Neuronal stem cell (in vitro differentiated cells): ENCODE results near the gene TEKT2.

ENCODE experiments used
- DNase-seq: peaks from one replicate; pipeline ENCODE4 v3.0.0-alpha.2; 2013; ENCODE audit warnings: low spot score
- H2AFZ ChIP-seq: one replicate; pipeline ENCODE4 v1.6.1; 2013; ENCODE audit warnings: mild to moderate bottlenecking, low read length, inconsistent platforms
- H2AK5ac ChIP-seq: 2 replicates; pipeline ENCODE4 v1.6.1; 2013; ENCODE audit warnings: low read depth, mild to moderate bottlenecking, inconsistent platforms, low read length, moderate library complexity, mixed read lengths
- H2BK120ac ChIP-seq: 2 replicates; pipeline ENCODE4 v1.6.1; 2013; ENCODE audit warnings: low read depth, mild to moderate bottlenecking, inconsistent platforms, low read length, moderate library complexity, mixed read lengths
- H2BK12ac ChIP-seq: one replicate; pipeline ENCODE4 v1.6.1; 2013; ENCODE audit warnings: low read length, inconsistent platforms
- H2BK15ac ChIP-seq: 2 replicates; pipeline ENCODE4 v1.6.1; 2013; ENCODE audit warnings: mild to moderate bottlenecking, low read length, inconsistent platforms, mixed read lengths
- H2BK5ac ChIP-seq: one replicate; pipeline ENCODE4 v1.6.1; 2013; ENCODE audit warnings: inconsistent platforms, mild to moderate bottlenecking, low read length, moderate library complexity
- H3K14ac ChIP-seq: one replicate; pipeline ENCODE4 v1.6.1; 2013; ENCODE audit warnings: low read length, inconsistent platforms
- H3K18ac ChIP-seq: 2 replicates; pipeline ENCODE4 v1.6.1; 2013; ENCODE audit warnings: low read length, inconsistent platforms
- H3K23ac ChIP-seq: 2 replicates; pipeline ENCODE4 v1.6.1; 2013; ENCODE audit warnings: low read depth, mild to moderate bottlenecking, mixed read lengths, low read length, inconsistent platforms; ENCODE audit not compliant: poor library complexity
- H3K27ac ChIP-seq: replicated peaks from 3 replicates; pipeline ENCODE4 v1.5.1; 2013; ENCODE audit warnings: low read length, inconsistent platforms
- H3K27me3 ChIP-seq, 3 experiments: 2 replicates each; pipeline ENCODE4 v1.6.1; 2013; ENCODE audit warnings: low read length in 3 of 3, mild to moderate bottlenecking in 2 of 3, inconsistent platforms in 1 of 3, low read depth in 1 of 3, mixed read lengths in 1 of 3, moderate library complexity in 1 of 3; ENCODE audit not compliant: control insufficient read depth in 3 of 3, insufficient read depth in 3 of 3
- H3K36me3 ChIP-seq, 2 donors: replicated peaks in 1 of 2; 2 replicates each; pipeline ENCODE4 v1.6.1; 2013; ENCODE audit warnings: low read length in 2 of 2; ENCODE audit not compliant: control insufficient read depth in 2 of 2, insufficient read depth in 2 of 2
- H3K4ac ChIP-seq: 2 replicates; pipeline ENCODE4 v1.6.1; 2013; ENCODE audit warnings: inconsistent platforms, mild to moderate bottlenecking, low read length, moderate library complexity
- H3K4me1 ChIP-seq, 2 donors: 1 replicate in 1 of 2; 2 replicates in 1 of 2; pipeline ENCODE4 v1.6.1; 2013; ENCODE audit warnings: low read length in 2 of 2, low read depth in 1 of 2; ENCODE audit not compliant: control insufficient read depth in 2 of 2, insufficient read depth in 1 of 2
- H3K4me2 ChIP-seq: one replicate; pipeline ENCODE4 v1.6.1; 2013; ENCODE audit warnings: mild to moderate bottlenecking, low read length, inconsistent platforms; ENCODE audit not compliant: insufficient read depth, poor library complexity, severe bottlenecking
- H3K4me3 ChIP-seq, 2 donors: 2 replicates each; pipeline ENCODE4 v1.5.1; 2013; ENCODE audit warnings: low read length in 2 of 2, mild to moderate bottlenecking in 2 of 2, inconsistent platforms in 1 of 2, moderate library complexity in 1 of 2
- H3K79me1 ChIP-seq: one replicate; pipeline ENCODE4 v1.6.1; 2013; ENCODE audit warnings: low read depth, mild to moderate bottlenecking, inconsistent platforms, low read length, moderate library complexity
- H3K9ac ChIP-seq: one replicate; pipeline ENCODE4 v1.6.1; 2013; ENCODE audit warnings: mild to moderate bottlenecking, low read depth, low read length, inconsistent platforms; ENCODE audit not compliant: poor library complexity
- H3K9me3 ChIP-seq, 2 donors: replicated peaks in 1 of 2; 2 replicates each; pipeline versions ENCODE3 to v1.6.1; 2013; ENCODE audit warnings: low read length in 2 of 2, mild to moderate bottlenecking in 2 of 2, inconsistent platforms in 1 of 2, low read depth in 1 of 2, mixed read lengths in 1 of 2, moderate library complexity in 1 of 2; ENCODE audit not compliant: control insufficient read depth in 2 of 2, insufficient read depth in 1 of 2
- H4K8ac ChIP-seq: one replicate; pipeline ENCODE4 v1.6.1; 2013; ENCODE audit warnings: low read depth, mild to moderate bottlenecking, inconsistent platforms, low read length, moderate library complexity
- H4K91ac ChIP-seq: one replicate; pipeline ENCODE4 v1.6.1; 2013; ENCODE audit warnings: low read length, low read depth, mild to moderate bottlenecking, inconsistent platforms; ENCODE audit not compliant: poor library complexity
- WGBS, 2 donors: extraction: QIAGEN DNeasy Blood & Tissue Kit; methylation state at CpG; one replicate each; pipeline ENCODE4 v1.1.7; 2013; ENCODE audit warnings: missing lambda C conversion rate in 2 of 2, mixed read lengths in 1 of 2; ENCODE audit not compliant: insufficient read length in 2 of 2, insufficient replicate concordance in 1 of 2; ENCODE audit errors: extremely low coverage in 2 of 2; 5-methylcytosine and 5-hydroxymethylcytosine counted together

Gene TEKT2

GRCh38 chr1:36125129-36125991 lies 41.5 kb downstream of the TEKT2 start, which contains the start of gene COL8A2:
COL8A2 (minus strand) TSS chr1:36125222; CDS start chr1:36100242, 24,980 bp downstream.
- no peak within 1 kb of the TSS for H3K4ac ChIP-seq
- H2BK5ac ChIP-seq: peak within 1 kb of the TSS; percentile 29
- peak within 1 kb of the TSS; percentile 63 for H3K9ac ChIP-seq
- DNase-seq: no peak
- peak within 1 kb of the TSS in 1 of 2 donors; percentile 21 for H3K4me3 ChIP-seq
- H3K18ac ChIP-seq: peak within 1 kb of the TSS; percentile 50
- no peak within 1 kb of the TSS for H4K91ac ChIP-seq
- H2AK5ac ChIP-seq: peak within 1 kb of the TSS; percentile 63
- no peaks in the 10 kb centered on the region for H3K79me1 ChIP-seq
- H3K14ac ChIP-seq: no peak within 1 kb of the TSS
- no peak within 1 kb of the TSS for H4K8ac ChIP-seq
- peak within 1 kb of the TSS; percentile 54 for H2BK15ac ChIP-seq
- WGBS, 2 donors: no CpG with 5 or more reads among the region's 77 CpGs
- H2AFZ ChIP-seq: peak within 1 kb of the TSS; percentile 80
- H3K9me3 ChIP-seq: peaks cover 0 to 3% of the 10 kb centered on the region in 2 donors
- peak within 1 kb of the TSS; percentile 89 for H2BK120ac ChIP-seq
- H3K23ac ChIP-seq: peak within 1 kb of the TSS; percentile 80
- no peak within 1 kb of the TSS for H2BK12ac ChIP-seq
- no peaks in the 10 kb centered on the region for H3K36me3 ChIP-seq
- no peak within 1 kb of the TSS for H3K27ac ChIP-seq
- peaks cover 19 to 57% (median 46%) of the 10 kb centered on the region in 3 experiments for H3K27me3 ChIP-seq
- peak within 1 kb of the TSS; percentile 73 for H3K4me2 ChIP-seq
- H3K4me1 ChIP-seq: peaks cover 6 to 8% of the 10 kb centered on the region in 2 donors

- Histone ChIP-seq H3K9ac (peak overlapping the region; percentile 76), H3K4ac (peak overlapping the region; percentile 71), H3K4me2 (no peak overlapping the region), H3K79me1 (no peaks in the 10 kb centered on the region), H2BK12ac (peak overlapping the region; percentile 63), H3K36me3 (no peaks in the 10 kb centered on the region), H3K27me3 (peaks cover 19 to 57% (median 46%) of the 10 kb centered on the region in 3 experiments), H2BK120ac (peak overlapping the region; percentile 43), H3K23ac (peak overlapping the region; percentile 99), H2AFZ (no peak overlapping the region), H2AK5ac (no peak overlapping the region), H4K8ac (peak overlapping the region; percentile 59), H3K14ac (peak overlapping the region; percentile 99), H3K18ac (peak overlapping the region; percentile 36), H2BK5ac (peak overlapping the region; percentile 29), H3K9me3 (peaks cover 0 to 3% of the 10 kb centered on the region in 2 donors), H3K4me1 (peaks cover 6 to 8% of the 10 kb centered on the region in 2 donors), H3K27ac (no peak overlapping the region), H3K4me3 (peak overlapping the region in 1 of 2 donors; percentile 73), H2BK15ac (peak overlapping the region; percentile 54), H4K91ac (no peak overlapping the region)
- no peak for DNase-seq
- WGBS, 2 donors: no CpG with 5 or more reads among the region's 21 CpGs
Measured at GRCh38 chr1:36126005-36126716, 42.3 kb downstream of the TEKT2 start.

GRCh38 chr1:36126797-36127500 lies 43.1 kb downstream of the TEKT2 start:
- Histone ChIP-seq H2AK5ac (peak overlapping the region; percentile 79), H3K27ac (no peak overlapping the region), H3K4me3 (peak overlapping the region in 1 of 2 donors; percentile 41), H4K91ac (no peak overlapping the region), H3K23ac (peak overlapping the region; percentile 99), H3K27me3 (peaks cover 19 to 52% (median 46%) of the 10 kb centered on the region in 3 experiments), H3K18ac (no peak overlapping the region), H3K9me3 (peaks cover 0 to 3% of the 10 kb centered on the region in 2 donors), H3K36me3 (no peaks in the 10 kb centered on the region), H3K9ac (peak overlapping the region; percentile 76), H2BK15ac (no peak overlapping the region), H3K4me2 (no peak overlapping the region), H2BK120ac (no peak overlapping the region), H3K79me1 (no peaks in the 10 kb centered on the region), H4K8ac (no peak overlapping the region), H2BK12ac (peak overlapping the region; percentile 22), H3K4me1 (peaks cover 6 to 8% of the 10 kb centered on the region in 2 donors), H3K4ac (no peak overlapping the region), H3K14ac (peak overlapping the region; percentile 87), H2AFZ (no peak overlapping the region), H2BK5ac (no peak overlapping the region)
- 100% methylated on average over 1 of the region's 7 CpGs; no CpG with 5 or more reads in 1 of the 2 donors for WGBS, 2 donors
- no peak for DNase-seq
